Tibial nerve (tissue), 4 donors: ENCODE measurements around the gene TBC1D7. TPM values are rescaled to one million over a fixed set of nuclear protein-coding genes. Genes with fewer than 3 reads are reported as not detected.

Source experiments
- DNase-seq, 2 donors: peaks; one replicate each; pipeline ENCODE4 v3.0.0-alpha.2; 2019; ENCODE audit warnings: low spot score in 2 of 2
- H3K27ac ChIP-seq, 4 donors: fragments of 200-600 bp; sonication (generic) in 3 of 4; one replicate each; pipeline ENCODE4 v1.5.1; 2017 to 2019; ENCODE audit warnings: mild to moderate bottlenecking in 1 of 4
- H3K27me3 ChIP-seq, 2 donors: fragments of 200-600 bp; sonication (generic) in 1 of 2; one replicate each; pipeline versions ENCODE4 v1.5.1 to v1.6.0; 2017 to 2019
- H3K36me3 ChIP-seq, 3 donors: fragments of 200-600 bp; sonication (generic); one replicate each; pipeline ENCODE4 v1.5.1; 2018 to 2019
- H3K4me1 ChIP-seq, 4 donors: fragments of 200-600 bp; sonication (generic) in 3 of 4; one replicate each; pipeline ENCODE4 v1.5.1; 2017 to 2019
- H3K4me3 ChIP-seq, 4 donors: fragments of 200-600 bp; sonication (generic) in 3 of 4; one replicate each; pipeline ENCODE4 v1.5.1; 2017 to 2019; ENCODE audit warnings: mild to moderate bottlenecking in 1 of 4, moderate library complexity in 1 of 4
- H3K9me3 ChIP-seq, 4 donors: fragments of 200-600 bp; sonication (generic) in 3 of 4; one replicate each; pipeline ENCODE4 v1.5.1; 2017 to 2019
- CTCF ChIP-seq, 5 experiments: fragments of 200-600 bp in 3 of 5; fragments of 450-650 bp in 2 of 5; sonication (generic) in 3 of 5; IDR thresholded peaks; one replicate each; pipeline ENCODE4 v1.5.1; 2016 to 2019; ENCODE audit warnings: antibody characterized with exemption in 5 of 5, mild to moderate bottlenecking in 3 of 5, moderate library complexity in 2 of 5
- EP300 ChIP-seq, 2 donors: sonication (generic); formaldehyde crosslinking; IDR thresholded peaks; one replicate each; pipeline ENCODE4 v1.6.1; 2017; ENCODE audit warnings: antibody characterized with exemption in 2 of 2, mild to moderate bottlenecking in 1 of 2
- POLR2A ChIP-seq, 2 donors: fragments of 450-650 bp; IDR thresholded peaks; one replicate each; pipeline ENCODE4 v1.6.1; 2017; ENCODE audit warnings: antibody characterized with exemption in 2 of 2, mild to moderate bottlenecking in 2 of 2, moderate library complexity in 2 of 2
- WGBS, 2 donors: methylation state at CpG; one replicate each; pipeline ENCODE4 v1.1.5; 2018; 5-methylcytosine and 5-hydroxymethylcytosine counted together
- total RNA-seq, 4 donors: library from RNA; depleted of rRNA; stranded (reverse); fragments of >200 nt; gene quantifications; one replicate each; pipeline ENCODE4 v1.1.0, GENCODE V29; 2016

TBC1D7 gene
- total RNA-seq, 4 donors from 2014 or later = 5.5 to 28.2 (median 7.1) TPM

- Histone ChIP-seq H3K4me3 (no peak overlapping the region), H3K4me1 (no peaks in the 10 kb centered on the region), H3K27me3 (no peaks in the 10 kb centered on the region), H3K9me3 (no peaks in the 10 kb centered on the region), H3K36me3 (peaks cover 6 to 100% (median 30%) of the 10 kb centered on the region in 3 donors), H3K27ac (no peak overlapping the region)
- TF ChIP-seq EP300 (IDR thresholded peaks at IDR 0.05) = no peak
- TF ChIP-seq POLR2A (IDR thresholded peaks at IDR 0.05) = no peak
- TF ChIP-seq CTCF (IDR thresholded peaks at IDR 0.05) = no peak
- WGBS, 2 donors = 89 to 95% methylated on average over 2 of the region's 2 CpGs
- DNase-seq = no peak
Measured at GRCh38 chr6:13318821-13319220, 9.5 kb downstream of the TBC1D7 start.

GRCh38 chr6:13315896-13316295 is 12.4 kb downstream of the TBC1D7 start:
- TF ChIP-seq CTCF (IDR thresholded peaks at IDR 0.05) (no peak), EP300 (IDR thresholded peaks at IDR 0.05) (no peak), POLR2A (IDR thresholded peaks at IDR 0.05) (no peak)
- Histone ChIP-seq H3K4me3 (no peak overlapping the region), H3K27ac (no peak overlapping the region), H3K9me3 (no peaks in the 10 kb centered on the region), H3K4me1 (no peaks in the 10 kb centered on the region), H3K36me3 (peaks cover 6 to 99% (median 30%) of the 10 kb centered on the region in 3 donors), H3K27me3 (no peaks in the 10 kb centered on the region)
- WGBS, 2 donors = 94 to 96% methylated on average over 5 of the region's 5 CpGs
- DNase-seq = no peak

- no peaks in the 10 kb centered on the region for H3K9me3 ChIP-seq
- H3K4me3 ChIP-seq = no peak overlapping the region
- H3K27ac ChIP-seq = no peak overlapping the region
- no peaks in the 10 kb centered on the region for H3K27me3 ChIP-seq
- H3K36me3 ChIP-seq = peaks cover 0 to 97% (median 23%) of the 10 kb centered on the region in 3 donors
- no peak for TF ChIP-seq POLR2A (IDR thresholded peaks at IDR 0.05)
- TF ChIP-seq EP300 (IDR thresholded peaks at IDR 0.05) = no peak
- no peak for TF ChIP-seq CTCF (IDR thresholded peaks at IDR 0.05)
- H3K4me1 ChIP-seq = no peaks in the 10 kb centered on the region
- no peak for DNase-seq
Measured at GRCh38 chr6:13314806-13315205, 13.5 kb downstream of the TBC1D7 start.

GRCh38 chr6:13311155-13311554 is 17.2 kb downstream of the TBC1D7 start:
- peaks cover 0 to 87% (median 8%) of the 10 kb centered on the region in 3 donors for H3K36me3 ChIP-seq
- H3K27ac ChIP-seq = no peak overlapping the region
- WGBS, 2 donors = 37 to 71% methylated on average over 1 of the region's 1 CpG
- no peaks in the 10 kb centered on the region for H3K27me3 ChIP-seq
- TF ChIP-seq CTCF (IDR thresholded peaks at IDR 0.05) (no peak), EP300 (IDR thresholded peaks at IDR 0.05) (no peak), POLR2A (IDR thresholded peaks at IDR 0.05) (no peak)
- H3K9me3 ChIP-seq = no peaks in the 10 kb centered on the region
- DNase-seq = no peak
- H3K4me3 ChIP-seq = no peak overlapping the region
- H3K4me1 ChIP-seq = peaks cover 0 to 2% (median 0%) of the 10 kb centered on the region in 4 donors

- no peaks in the 10 kb centered on the region for H3K27me3 ChIP-seq
- no peaks in the 10 kb centered on the region for H3K9me3 ChIP-seq
- no peak overlapping the region for H3K27ac ChIP-seq
- H3K4me1 ChIP-seq = peaks cover 0 to 18% (median 11%) of the 10 kb centered on the region in 4 donors
- H3K36me3 ChIP-seq = peaks cover 0 to 67% (median 0%) of the 10 kb centered on the region in 3 donors
- no peak overlapping the region for H3K4me3 ChIP-seq
- TF ChIP-seq POLR2A (IDR thresholded peaks at IDR 0.05) (no peak), EP300 (IDR thresholded peaks at IDR 0.05) (no peak), CTCF (IDR thresholded peaks at IDR 0.05) (no peak)
- no peak for DNase-seq
- WGBS, 2 donors = 93 to 94% methylated on average over 1 of the region's 1 CpG
Measured at GRCh38 chr6:13308332-13308731, 20.0 kb downstream of the TBC1D7 start.
